Astrocyte of the spinal cord (primary cell): ENCODE measurements around the gene NCAM1.
A peak's percentile ranks its signal among the peaks of the same experiment; 100 is the strongest.
"Not testable (repeated sequence)": the region's sequence is repeated elsewhere in the genome, so short reads cannot be mapped to it uniquely, and the experiment has no call there.

Experiments
- DNase-seq: peaks from one replicate; pipeline ENCODE4 v3.0.0; 2011; ENCODE audit warnings: low read depth, low spot score
- H3K4me3 ChIP-seq: 2 replicates; pipeline ENCODE4 v1.5.1; 2011; ENCODE audit warnings: low read depth, mild to moderate bottlenecking, low read length, moderate library complexity
- CTCF ChIP-seq: IDR thresholded peaks from 2 replicates; pipeline ENCODE4 v1.5.1; 2012; ENCODE audit warnings: low read depth, mild to moderate bottlenecking, low read length, inconsistent platforms
- in situ Hi-C: cut with HindIII; loops from 2 replicates; pipeline ENCODE4 v1.10.0; 2017; ENCODE audit warnings: low sequenced_read_pairs

Gene NCAM1

GRCh38 chr11:113048820-113049768, 87.9 kb downstream of the NCAM1 start:
- no peak overlapping the region for H3K4me3 ChIP-seq
- in situ Hi-C loops, result no loop called here
- no peak for TF ChIP-seq CTCF
- peak; percentile 35 for DNase-seq

GRCh38 chr11:113053042-113053441, 91.8 kb downstream of the NCAM1 start:
- DNase-seq, H3K4me3 ChIP-seq, in situ Hi-C loops: not testable (repeated sequence)

GRCh38 chr11:113057038-113057437, 95.8 kb downstream of the NCAM1 start:
- TF ChIP-seq CTCF, result no peak
- H3K4me3 ChIP-seq, result no peak overlapping the region
- in situ Hi-C loops, result no loop called here
- DNase-seq, result no peak

GRCh38 chr11:113059548-113059947, 98.3 kb downstream of the NCAM1 start:
- in situ Hi-C loops, result no loop called here
- TF ChIP-seq CTCF, result no peak
- no peak for DNase-seq
- H3K4me3 ChIP-seq, result no peak overlapping the region

GRCh38 chr11:113065330-113065729, 104.1 kb downstream of the NCAM1 start:
- no peak overlapping the region for H3K4me3 ChIP-seq
- TF ChIP-seq CTCF, result no peak
- DNase-seq, result no peak
- in situ Hi-C loops, result no loop called here

GRCh38 chr11:113072237-113072858, 111.1 kb downstream of the NCAM1 start:
- DNase-seq, result no peak
- in situ Hi-C loops, result no loop called here
- no peak overlapping the region for H3K4me3 ChIP-seq
- TF ChIP-seq CTCF, result no peak
